ENCODE data around the gene CDCA4.

Gene CDCA4

GRCh38 chr14:105052110-105052458, 31.2 kb upstream of the CDCA4 start:
- Histone ChIP-seq H3K9ac (ENCODE audit: low read length) (no peak overlapping the region), H4K20me1 (ENCODE audit: insufficient read depth, low read length) (peaks cover 56% of the 10 kb centered on the region), H3K36me3 (replicated peaks; ENCODE audit: low read depth, low read length) (peaks cover 59% of the 10 kb centered on the region), H3K79me2 (ENCODE audit: low read length) (peaks cover 61% of the 10 kb centered on the region), H3K4me3 (ENCODE audit: low read length) (no peak overlapping the region), H2AFZ (ENCODE audit: low read depth, low read length) (no peak overlapping the region), H3K27me3 (ENCODE audit: low read depth, low read length) (no peaks in the 10 kb centered on the region), H3K27ac (ENCODE audit: low read length) (no peak overlapping the region), H3K9me3 (ENCODE audit: insufficient read depth, low read length) (no peaks in the 10 kb centered on the region), H3K4me2 (ENCODE audit: low read length) (no peak overlapping the region), H3K4me1 (ENCODE audit: low read length) (peaks cover 7% of the 10 kb centered on the region)
- TF ChIP-seq EZH2phosphoT487 (IDR thresholded peaks at IDR 0.05; ENCODE audit: low read depth) = no peak
- no peak for TF ChIP-seq CTCF (IDR thresholded peaks at IDR 0.05; ENCODE audit: low read depth, low read length)

GRCh38 chr14:105051182-105052109, 30.6 kb upstream of the CDCA4 start:
- peaks cover 55% of the 10 kb centered on the region for H3K79me2 ChIP-seq (ENCODE audit: low read length)
- H3K4me1 ChIP-seq (ENCODE audit: low read length) = peaks cover 7% of the 10 kb centered on the region
- H3K4me2 ChIP-seq (ENCODE audit: low read length) = no peak overlapping the region
- H3K9me3 ChIP-seq (ENCODE audit: insufficient read depth, low read length) = no peaks in the 10 kb centered on the region
- no peak overlapping the region for H2AFZ ChIP-seq (ENCODE audit: low read depth, low read length)
- no peak overlapping the region for H3K9ac ChIP-seq (ENCODE audit: low read length)
- TF ChIP-seq CTCF (IDR thresholded peaks at IDR 0.05; ENCODE audit: low read depth, low read length) = no peak
- H3K27me3 ChIP-seq (ENCODE audit: low read depth, low read length) = no peaks in the 10 kb centered on the region
- H4K20me1 ChIP-seq (ENCODE audit: insufficient read depth, low read length) = peaks cover 50% of the 10 kb centered on the region
- H3K36me3 ChIP-seq (replicated peaks; ENCODE audit: low read depth, low read length) = peaks cover 52% of the 10 kb centered on the region
- no peak overlapping the region for H3K27ac ChIP-seq (ENCODE audit: low read length)
- no peak overlapping the region for H3K4me3 ChIP-seq (ENCODE audit: low read length)

- Histone ChIP-seq H3K9me3 (ENCODE audit: insufficient read depth, low read length) (no peaks in the 10 kb centered on the region), H3K27ac (ENCODE audit: low read length) (no peak overlapping the region), H2AFZ (ENCODE audit: low read depth, low read length) (no peak overlapping the region), H3K4me2 (ENCODE audit: low read length) (no peak overlapping the region), H3K4me3 (ENCODE audit: low read length) (no peak overlapping the region), H3K79me2 (ENCODE audit: low read length) (peaks cover 46% of the 10 kb centered on the region), H4K20me1 (ENCODE audit: insufficient read depth, low read length) (peaks cover 49% of the 10 kb centered on the region), H3K4me1 (ENCODE audit: low read length) (peaks cover 14% of the 10 kb centered on the region), H3K9ac (ENCODE audit: low read length) (no peak overlapping the region), H3K27me3 (ENCODE audit: low read depth, low read length) (no peaks in the 10 kb centered on the region), H3K36me3 (replicated peaks; ENCODE audit: low read depth, low read length) (peaks cover 46% of the 10 kb centered on the region)
- TF ChIP-seq EZH2phosphoT487 (IDR thresholded peaks at IDR 0.05; ENCODE audit: low read depth) = no peak
- TF ChIP-seq CTCF (IDR thresholded peaks at IDR 0.05; ENCODE audit: low read depth, low read length) = no peak
These were observed 29.6 kb upstream of the CDCA4 start for GRCh38 chr14:105050551-105050897.

GRCh38 chr14:105049753-105050550, 29.1 kb upstream of the CDCA4 start:
- Histone ChIP-seq H3K79me2 (ENCODE audit: low read length) (peaks cover 40% of the 10 kb centered on the region), H3K9ac (ENCODE audit: low read length) (no peak overlapping the region), H3K27me3 (ENCODE audit: low read depth, low read length) (no peaks in the 10 kb centered on the region), H2AFZ (ENCODE audit: low read depth, low read length) (no peak overlapping the region), H3K4me2 (ENCODE audit: low read length) (no peak overlapping the region), H3K9me3 (ENCODE audit: insufficient read depth, low read length) (no peaks in the 10 kb centered on the region), H3K36me3 (replicated peaks; ENCODE audit: low read depth, low read length) (peaks cover 41% of the 10 kb centered on the region), H4K20me1 (ENCODE audit: insufficient read depth, low read length) (peaks cover 49% of the 10 kb centered on the region), H3K4me1 (ENCODE audit: low read length) (peaks cover 16% of the 10 kb centered on the region), H3K4me3 (ENCODE audit: low read length) (no peak overlapping the region), H3K27ac (ENCODE audit: low read length) (no peak overlapping the region)
- TF ChIP-seq CTCF (IDR thresholded peaks at IDR 0.05; ENCODE audit: low read depth, low read length) = no peak
- no peak for TF ChIP-seq EZH2phosphoT487 (IDR thresholded peaks at IDR 0.05; ENCODE audit: low read depth)

All from OCI-LY3 (cell line).